Measurements from ENCODE around the gene OCRL. TPM values are rescaled to one million over a fixed set of nuclear protein-coding genes. Genes with fewer than 3 reads are reported as not detected.

The OCRL gene
- total RNA-seq (10 to 100 TPM; 88.2 to 94.1 TPM), polyA plus RNA-seq (ENCODE audit: insufficient read depth, low read depth, low replicate concordance) (67.9 TPM)
- long read RNA-seq, donor 1, full-length matches to known transcripts: 1 of 48 reads
- long read RNA-seq, donor 1, partial matches to known transcripts: 47 of 48 reads
- long read RNA-seq, donor 1, other reads (novel, unspliced or antisense): 0 of 48 reads
- long read RNA-seq, donor 2, full-length matches to known transcripts: 3 of 3 reads
- long read RNA-seq, donor 2, partial matches to known transcripts: 0 of 3 reads
- long read RNA-seq, donor 2, other reads (novel, unspliced or antisense): 0 of 3 reads

GRCh38 chrX:129540068-129540653, at the start of gene OCRL:
Gene OCRL, plus strand, starts transcription at chrX:129540259. Its CDS starts 181 bp downstream, at chrX:129540440.
- no peaks in the 10 kb centered on the region for H3K4me1 ChIP-seq
- TF ChIP-seq CTCF (IDR thresholded peaks at IDR 0.05) (peak; percentile 66 to 79 (median 77)), POLR2A (IDR thresholded peaks at IDR 0.05) (no peak)
- intact Hi-C loops (cut with DNase I; ENCODE audit: low total_unique reads): no loop called here
- H3K27ac ChIP-seq: peak within 1 kb of the TSS; percentile 92 to 96
- H3K27me3 ChIP-seq: no peaks in the 10 kb centered on the region
- H3K36me3 ChIP-seq (ENCODE audit: low read depth, missing control alignments): no peaks in the 10 kb centered on the region
- H3K4me3 ChIP-seq: peak within 1 kb of the TSS; percentile 58 to 73
- no peaks in the 10 kb centered on the region for H3K9me3 ChIP-seq
- DNase-seq: peak; percentile 75
- 0% methylated on average over 3 to 8 of the region's 60 CpGs for WGBS, 2 donors

- no peaks in the 10 kb centered on the region for H3K4me1 ChIP-seq
- intact Hi-C loops (cut with DNase I; ENCODE audit: low total_unique reads): no loop called here
- H3K9me3 ChIP-seq: no peaks in the 10 kb centered on the region
- H3K27ac ChIP-seq: no peak overlapping the region
- H3K36me3 ChIP-seq (ENCODE audit: low read depth, missing control alignments): no peaks in the 10 kb centered on the region
- 84 to 86% methylated on average over 2 of the region's 2 CpGs for WGBS, 2 donors
- no peak overlapping the region for H3K4me3 ChIP-seq
- no peak for TF ChIP-seq CTCF (IDR thresholded peaks at IDR 0.05)
- TF ChIP-seq POLR2A (IDR thresholded peaks at IDR 0.05): no peak
- no peaks in the 10 kb centered on the region for H3K27me3 ChIP-seq
- no peak for DNase-seq
Measured at GRCh38 chrX:129490330-129490729, 49.7 kb upstream of the OCRL start.

GRCh38 chrX:129493643-129494042, 46.4 kb upstream of the OCRL start:
- Histone ChIP-seq H3K36me3 (ENCODE audit: low read depth, missing control alignments) (no peaks in the 10 kb centered on the region), H3K27ac (no peak overlapping the region), H3K9me3 (no peaks in the 10 kb centered on the region), H3K4me3 (no peak overlapping the region), H3K27me3 (no peaks in the 10 kb centered on the region), H3K4me1 (no peaks in the 10 kb centered on the region)
- TF ChIP-seq POLR2A (IDR thresholded peaks at IDR 0.05): no peak
- TF ChIP-seq CTCF (IDR thresholded peaks at IDR 0.05): no peak
- DNase-seq: no peak
- 74 to 76% methylated on average over 4 of the region's 4 CpGs for WGBS, 2 donors
- intact Hi-C loops (cut with DNase I; ENCODE audit: low total_unique reads): no loop called here

GRCh38 chrX:129494887-129495286, 45.2 kb upstream of the OCRL start:
- Histone ChIP-seq H3K27ac (no peak overlapping the region), H3K27me3 (no peaks in the 10 kb centered on the region), H3K9me3 (no peaks in the 10 kb centered on the region), H3K4me3 (no peak overlapping the region), H3K4me1 (no peaks in the 10 kb centered on the region), H3K36me3 (ENCODE audit: low read depth, missing control alignments) (no peaks in the 10 kb centered on the region)
- WGBS, 2 donors: 82 to 86% methylated on average over 2 of the region's 2 CpGs
- intact Hi-C loops (cut with DNase I; ENCODE audit: low total_unique reads): no loop called here
- no peak for DNase-seq
- TF ChIP-seq POLR2A (IDR thresholded peaks at IDR 0.05) (no peak), CTCF (IDR thresholded peaks at IDR 0.05) (no peak)

Data from testis (tissue), 5 donors.